SK-N-SH treated with all-trans-retinoic acid at 6 μM for 48 hours (cell line): Measurements from ENCODE around the gene SLC2A11.

Source experiments
- ATAC-seq: fragments of 200-7000 bp; cut with Tn5 transposase; 3 replicates; pipeline ENCODE4 v1.9.1; 2020; ENCODE audit warnings: mild to moderate bottlenecking, moderate library complexity
- BACH2 ChIP-seq: fragments of 250-450 bp; sonication (Bioruptor Pico); IDR thresholded peaks from 2 replicates; pipeline ENCODE4 v1.9.0; 2021; ENCODE audit warnings: mild to moderate bottlenecking, borderline replicate concordance
- CREB5 ChIP-seq: fragments of 250-450 bp; sonication (Bioruptor Pico); IDR thresholded peaks from 2 replicates; pipeline ENCODE4 v1.5.1; 2020; ENCODE audit warnings: low read depth, mild to moderate bottlenecking, moderate library complexity
- CSDC2 ChIP-seq: fragments of 250-450 bp; sonication (Bioruptor Pico); IDR thresholded peaks from 2 replicates; pipeline ENCODE4 v1.5.0; 2020; ENCODE audit warnings: mild to moderate bottlenecking, moderate library complexity
- ESRRG ChIP-seq: fragments of 250-450 bp; sonication (Bioruptor Pico); IDR thresholded peaks from 2 replicates; pipeline ENCODE4 v1.6.1; 2021; ENCODE audit warnings: mild to moderate bottlenecking
- GLIS3 ChIP-seq: fragments of 250-450 bp; sonication (Bioruptor Pico); IDR thresholded peaks from 2 replicates; pipeline ENCODE4 v1.5.0; 2020; ENCODE audit warnings: mild to moderate bottlenecking, moderate library complexity
- ISL1 ChIP-seq: fragments of 250-450 bp; sonication (Bioruptor Pico); IDR thresholded peaks from 2 replicates; pipeline ENCODE4 v2.1.2; 2022; ENCODE audit warnings: mild to moderate bottlenecking, moderate library complexity
- PATZ1 ChIP-seq: fragments of 250-450 bp; sonication (Bioruptor Pico); IDR thresholded peaks from 2 replicates; pipeline ENCODE4 v1.8.0; 2020; ENCODE audit warnings: mild to moderate bottlenecking, moderate library complexity, borderline replicate concordance
- PPARA ChIP-seq: fragments of 250-450 bp; sonication (Bioruptor Pico); IDR thresholded peaks from 2 replicates; pipeline ENCODE4 v1.5.0; 2020; ENCODE audit warnings: mild to moderate bottlenecking, borderline replicate concordance
- RARB ChIP-seq: fragments of 250-450 bp; sonication (Bioruptor Pico); IDR thresholded peaks from 2 replicates; pipeline ENCODE4 v1.8.0; 2021; ENCODE audit warnings: mild to moderate bottlenecking, moderate library complexity
- SNAI2 ChIP-seq: fragments of 250-450 bp; sonication (Bioruptor Pico); IDR thresholded peaks from 2 replicates; pipeline ENCODE4 v1.5.0; 2020; ENCODE audit warnings: mild to moderate bottlenecking, moderate library complexity
- TCF4 ChIP-seq: fragments of 250-450 bp; sonication (Bioruptor Pico); IDR thresholded peaks from 2 replicates; pipeline ENCODE4 v1.8.0; 2021; ENCODE audit warnings: mild to moderate bottlenecking, moderate library complexity, borderline replicate concordance
- TOX ChIP-seq: fragments of 250-450 bp; sonication (Bioruptor Pico); IDR thresholded peaks from 2 replicates; pipeline ENCODE4 v1.8.0; 2021; ENCODE audit warnings: mild to moderate bottlenecking, moderate library complexity, borderline replicate concordance
- ZFP3 ChIP-seq: fragments of 250-450 bp; sonication (Bioruptor Pico); IDR thresholded peaks from 2 replicates; pipeline ENCODE4 v1.5.0; 2020; ENCODE audit warnings: mild to moderate bottlenecking, moderate library complexity
- ZFP30 ChIP-seq: fragments of 450-650 bp; formaldehyde crosslinking; IDR thresholded peaks from 2 replicates; pipeline ENCODE4 v1.5.0; 2022; ENCODE audit warnings: mild to moderate bottlenecking, moderate library complexity
- ZNF565 ChIP-seq: fragments of 450-650 bp; formaldehyde crosslinking; conservative IDR thresholded peaks from 2 replicates; pipeline ENCODE4 v1.5.0; 2020; ENCODE audit warnings: low read depth, mild to moderate bottlenecking, moderate library complexity
- ZNF70 ChIP-seq: fragments of 450-650 bp; formaldehyde crosslinking; IDR thresholded peaks from 2 replicates; pipeline ENCODE4 v1.5.0; 2020; ENCODE audit warnings: mild to moderate bottlenecking, moderate library complexity
- ZNF8 ChIP-seq: fragments of 450-650 bp; formaldehyde crosslinking; IDR thresholded peaks from 2 replicates; pipeline ENCODE4 v1.5.0; 2020; ENCODE audit warnings: mild to moderate bottlenecking, moderate library complexity
- TF ChIP-seq, protein P1 (sequence below): fragments of 250-450 bp; sonication (Bioruptor Pico); IDR thresholded peaks from 2 replicates; pipeline ENCODE4 v1.8.0; 2021; ENCODE audit warnings: low read depth, mild to moderate bottlenecking, moderate library complexity, borderline replicate concordance
- TF ChIP-seq, protein P2 (sequence below): fragments of 250-450 bp; sonication (Bioruptor Pico); IDR thresholded peaks from 2 replicates; pipeline ENCODE4 v1.5.0; 2020; ENCODE audit warnings: mild to moderate bottlenecking, moderate library complexity
- TF ChIP-seq, protein P3 (sequence below): fragments of 250-450 bp; sonication (Bioruptor Pico); IDR thresholded peaks from 2 replicates; pipeline ENCODE4 v1.5.1; 2021; ENCODE audit warnings: mild to moderate bottlenecking, moderate library complexity

Gene SLC2A11

GRCh38 chr22:23847310-23847920 is 10.3 kb upstream of the SLC2A11 start:
- no peak for ATAC-seq
- no peak for TF ChIP-seq ZFP30 (CRISPR knock-in tag)
- no peak for TF ChIP-seq ISL1 (CRISPR knock-in tag)
- TF ChIP-seq, protein P1, sequence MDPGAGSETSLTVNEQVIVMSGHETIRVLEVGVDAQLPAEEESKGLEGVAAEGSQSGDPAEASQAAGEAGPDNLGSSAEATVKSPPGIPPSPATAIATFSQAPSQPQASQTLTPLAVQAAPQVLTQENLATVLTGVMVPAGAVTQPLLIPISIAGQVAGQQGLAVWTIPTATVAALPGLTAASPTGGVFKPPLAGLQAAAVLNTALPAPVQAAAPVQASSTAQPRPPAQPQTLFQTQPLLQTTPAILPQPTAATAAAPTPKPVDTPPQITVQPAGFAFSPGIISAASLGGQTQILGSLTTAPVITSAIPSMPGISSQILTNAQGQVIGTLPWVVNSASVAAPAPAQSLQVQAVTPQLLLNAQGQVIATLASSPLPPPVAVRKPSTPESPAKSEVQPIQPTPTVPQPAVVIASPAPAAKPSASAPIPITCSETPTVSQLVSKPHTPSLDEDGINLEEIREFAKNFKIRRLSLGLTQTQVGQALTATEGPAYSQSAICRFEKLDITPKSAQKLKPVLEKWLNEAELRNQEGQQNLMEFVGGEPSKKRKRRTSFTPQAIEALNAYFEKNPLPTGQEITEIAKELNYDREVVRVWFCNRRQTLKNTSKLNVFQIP (CRISPR knock-in tag), result no peak
- TF ChIP-seq SNAI2, result no peak
- no peak for TF ChIP-seq TCF4 (CRISPR knock-in tag)
- TF ChIP-seq CSDC2 (CRISPR knock-in tag), result no peak
- TF ChIP-seq ZNF8, result no peak
- no peak for TF ChIP-seq TOX (CRISPR knock-in tag)
- TF ChIP-seq GLIS3 (CRISPR knock-in tag), result no peak
- TF ChIP-seq ZNF70, result no peak
- TF ChIP-seq PATZ1, result no peak
- TF ChIP-seq CREB5 (CRISPR knock-in tag), result no peak

DNA sequence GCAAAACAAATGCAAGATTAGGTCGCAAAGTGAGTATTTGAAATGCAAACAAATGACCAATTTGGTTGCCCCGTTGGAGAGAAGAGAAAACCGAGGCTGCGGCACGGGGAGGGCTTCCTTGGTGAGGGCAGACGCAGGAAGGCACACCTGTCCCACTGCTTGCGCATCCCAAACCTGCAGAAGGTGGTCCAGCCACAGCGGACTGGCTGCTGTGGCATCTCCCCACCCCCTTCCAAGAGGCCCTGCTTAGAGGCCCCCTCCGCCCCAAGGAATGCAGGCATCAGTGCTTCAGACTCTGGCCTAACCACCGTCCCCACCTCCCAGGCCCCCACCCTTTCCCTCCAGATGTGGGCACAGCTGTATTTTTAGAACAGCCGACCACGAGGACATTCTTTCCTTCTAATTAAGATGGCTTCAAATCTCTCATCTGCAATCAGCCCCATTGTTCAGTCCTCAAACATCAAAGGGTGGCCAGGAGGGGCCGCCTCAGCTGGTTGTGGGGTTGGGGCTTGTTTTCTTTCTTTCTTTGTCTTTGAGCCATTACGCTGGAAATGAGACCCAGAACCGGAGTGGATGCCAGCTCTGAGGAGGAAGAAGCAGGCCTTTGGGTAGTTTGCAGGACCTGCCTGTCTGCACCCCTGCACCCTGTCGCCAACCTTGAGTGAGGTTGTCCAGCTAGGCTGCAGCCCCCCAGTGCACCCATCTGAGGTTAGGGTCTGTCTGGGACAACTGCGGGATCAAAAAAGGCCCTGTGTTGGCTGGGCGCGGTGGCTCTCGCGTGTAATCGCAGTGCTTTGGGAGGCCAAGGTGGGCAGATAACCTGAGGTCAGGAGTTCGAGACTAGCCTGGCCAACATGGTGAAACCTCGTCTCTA is 9.4 kb upstream of the SLC2A11 start:
- ATAC-seq, result no peak
- TF ChIP-seq BACH2 (CRISPR knock-in tag), result no peak
- TF ChIP-seq ZNF8, result no peak
- TF ChIP-seq ZNF70, result no peak
- no peak for TF ChIP-seq PPARA (CRISPR knock-in tag)
- TF ChIP-seq TOX (CRISPR knock-in tag), result no peak
- TF ChIP-seq SNAI2, result no peak
- no peak for TF ChIP-seq CSDC2 (CRISPR knock-in tag)
- no peak for TF ChIP-seq ESRRG
- TF ChIP-seq, protein P1 (CRISPR knock-in tag), result no peak
- TF ChIP-seq, protein P2, sequence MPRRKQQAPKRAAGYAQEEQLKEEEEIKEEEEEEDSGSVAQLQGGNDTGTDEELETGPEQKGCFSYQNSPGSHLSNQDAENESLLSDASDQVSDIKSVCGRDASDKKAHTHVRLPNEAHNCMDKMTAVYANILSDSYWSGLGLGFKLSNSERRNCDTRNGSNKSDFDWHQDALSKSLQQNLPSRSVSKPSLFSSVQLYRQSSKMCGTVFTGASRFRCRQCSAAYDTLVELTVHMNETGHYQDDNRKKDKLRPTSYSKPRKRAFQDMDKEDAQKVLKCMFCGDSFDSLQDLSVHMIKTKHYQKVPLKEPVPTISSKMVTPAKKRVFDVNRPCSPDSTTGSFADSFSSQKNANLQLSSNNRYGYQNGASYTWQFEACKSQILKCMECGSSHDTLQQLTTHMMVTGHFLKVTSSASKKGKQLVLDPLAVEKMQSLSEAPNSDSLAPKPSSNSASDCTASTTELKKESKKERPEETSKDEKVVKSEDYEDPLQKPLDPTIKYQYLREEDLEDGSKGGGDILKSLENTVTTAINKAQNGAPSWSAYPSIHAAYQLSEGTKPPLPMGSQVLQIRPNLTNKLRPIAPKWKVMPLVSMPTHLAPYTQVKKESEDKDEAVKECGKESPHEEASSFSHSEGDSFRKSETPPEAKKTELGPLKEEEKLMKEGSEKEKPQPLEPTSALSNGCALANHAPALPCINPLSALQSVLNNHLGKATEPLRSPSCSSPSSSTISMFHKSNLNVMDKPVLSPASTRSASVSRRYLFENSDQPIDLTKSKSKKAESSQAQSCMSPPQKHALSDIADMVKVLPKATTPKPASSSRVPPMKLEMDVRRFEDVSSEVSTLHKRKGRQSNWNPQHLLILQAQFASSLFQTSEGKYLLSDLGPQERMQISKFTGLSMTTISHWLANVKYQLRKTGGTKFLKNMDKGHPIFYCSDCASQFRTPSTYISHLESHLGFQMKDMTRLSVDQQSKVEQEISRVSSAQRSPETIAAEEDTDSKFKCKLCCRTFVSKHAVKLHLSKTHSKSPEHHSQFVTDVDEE (CRISPR knock-in tag), result no peak
- no peak for TF ChIP-seq ISL1 (CRISPR knock-in tag)
- no peak for TF ChIP-seq PATZ1
- TF ChIP-seq ZFP3 (CRISPR knock-in tag), result no peak
- TF ChIP-seq RARB, result no peak
- TF ChIP-seq, protein P3, sequence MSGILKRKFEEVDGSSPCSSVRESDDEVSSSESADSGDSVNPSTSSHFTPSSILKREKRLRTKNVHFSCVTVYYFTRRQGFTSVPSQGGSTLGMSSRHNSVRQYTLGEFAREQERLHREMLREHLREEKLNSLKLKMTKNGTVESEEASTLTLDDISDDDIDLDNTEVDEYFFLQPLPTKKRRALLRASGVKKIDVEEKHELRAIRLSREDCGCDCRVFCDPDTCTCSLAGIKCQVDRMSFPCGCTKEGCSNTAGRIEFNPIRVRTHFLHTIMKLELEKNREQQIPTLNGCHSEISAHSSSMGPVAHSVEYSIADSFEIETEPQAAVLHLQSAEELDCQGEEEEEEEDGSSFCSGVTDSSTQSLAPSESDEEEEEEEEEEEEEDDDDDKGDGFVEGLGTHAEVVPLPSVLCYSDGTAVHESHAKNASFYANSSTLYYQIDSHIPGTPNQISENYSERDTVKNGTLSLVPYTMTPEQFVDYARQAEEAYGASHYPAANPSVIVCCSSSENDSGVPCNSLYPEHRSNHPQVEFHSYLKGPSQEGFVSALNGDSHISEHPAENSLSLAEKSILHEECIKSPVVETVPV (CRISPR knock-in tag), result no peak
- no peak for TF ChIP-seq ZNF565 (CRISPR knock-in tag)
- TF ChIP-seq TCF4 (CRISPR knock-in tag), result no peak
